Stimulated activated CD4-positive, alpha-beta T cell treated with anti-CD3 and anti-CD28 coated beads, Interleukin-12 subunit alpha, Interleukin-12 subunit beta, amount 100 ng/mL, for 24 hours (primary cell): ENCODE data around the gene TRIM61.
"Not testable (repeated sequence)": the region's sequence is repeated elsewhere in the genome, so short reads cannot be mapped to it uniquely, and the experiment has no call there.

Source experiments
- DNase-seq, 2 experiments: peaks; one replicate each; pipeline ENCODE4 v3.0.0-alpha.2; 2020; ENCODE audit warnings: low read depth in 2 of 2

The TRIM61 gene

DNA sequence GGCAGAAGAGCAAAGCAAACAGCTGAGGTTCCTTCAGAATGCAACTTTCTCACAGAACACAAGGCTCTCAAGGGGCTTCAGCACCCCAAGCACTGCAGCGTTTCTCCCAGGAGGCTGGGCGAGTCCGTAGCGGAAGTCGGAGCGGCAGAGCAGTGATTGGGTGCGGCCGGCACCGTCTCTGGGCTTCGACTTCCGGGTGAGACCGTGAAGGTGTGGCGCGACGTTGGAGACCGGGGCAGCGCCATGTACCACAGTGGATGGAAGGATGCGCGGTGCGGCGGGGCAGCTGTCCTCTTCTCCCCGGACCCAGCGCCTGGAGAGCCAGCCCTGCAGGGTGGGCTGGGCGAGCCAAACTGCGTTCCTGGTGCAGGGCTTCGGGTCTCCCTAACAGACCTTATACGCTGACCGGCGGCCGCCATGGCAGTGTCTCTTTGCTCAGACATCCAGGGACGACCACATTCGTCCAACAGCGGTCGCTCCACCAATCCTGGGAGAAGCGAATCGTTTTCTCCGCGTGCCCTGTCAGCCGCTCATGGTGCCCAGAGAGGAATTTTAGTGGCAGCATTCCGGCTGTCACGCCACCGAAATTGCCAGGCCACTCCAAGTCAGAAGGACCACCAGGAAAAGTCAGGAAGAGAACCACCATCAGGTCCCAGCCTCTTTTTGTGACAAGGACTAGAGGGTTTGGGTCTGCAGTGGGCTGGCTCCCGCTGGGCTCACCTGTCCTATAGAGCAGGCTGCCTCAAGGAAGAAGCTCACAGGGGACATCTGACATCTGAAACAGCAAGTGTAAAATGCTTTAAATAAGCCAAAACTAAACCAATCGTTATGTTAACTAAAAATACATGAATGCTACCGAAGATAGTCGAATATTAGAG, 20.5 kb downstream of the TRIM61 start:
- DNase-seq, result peak; percentile 52 to 71

- DNase-seq, result no peak
Observed at GRCh38 chr4:164955107-164955805, 22.2 kb downstream of the TRIM61 start.

DNA sequence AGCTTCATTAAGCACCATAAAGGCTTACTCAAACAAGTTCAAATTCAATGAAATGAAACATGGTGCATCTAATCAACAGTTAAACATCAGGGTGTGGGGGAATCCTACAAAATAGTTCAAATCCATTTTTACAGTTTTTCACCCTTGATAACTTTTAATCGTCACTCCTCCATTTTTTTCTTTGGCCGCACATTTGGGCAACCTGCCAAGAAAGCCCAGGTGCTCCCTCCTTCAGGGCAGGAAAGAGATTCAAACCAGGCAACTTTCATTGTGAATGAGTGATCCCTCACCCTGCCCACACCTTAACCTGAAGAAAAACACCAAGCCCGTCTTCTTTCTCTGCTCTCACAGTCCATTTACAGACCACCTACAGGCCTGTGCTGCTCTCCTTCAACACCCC, 24.9 kb downstream of the TRIM61 start:
- DNase-seq, result no peak

GRCh38 chr4:164949448-164950143, 27.9 kb downstream of the TRIM61 start:
- DNase-seq, result no peak

DNA sequence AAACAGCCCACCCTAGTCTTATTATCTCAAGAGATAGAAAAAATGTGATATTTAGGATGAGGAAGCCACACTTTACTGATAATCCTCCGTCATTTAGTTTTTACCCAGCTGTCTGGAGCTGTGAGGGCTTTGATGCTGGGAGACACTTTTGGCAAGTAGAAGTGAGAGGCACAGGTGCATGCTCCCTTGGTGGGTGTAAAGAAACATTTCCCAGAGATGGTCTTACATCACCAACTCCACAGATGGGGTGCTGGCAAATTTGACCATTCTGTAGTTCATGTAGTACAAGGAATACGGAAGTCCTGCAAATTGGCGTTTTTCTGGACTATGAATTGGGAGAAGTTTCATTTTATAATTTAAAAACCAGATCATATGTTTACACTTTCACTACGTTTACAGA, 28.5 kb downstream of the TRIM61 start:
- DNase-seq, result no peak

DNA sequence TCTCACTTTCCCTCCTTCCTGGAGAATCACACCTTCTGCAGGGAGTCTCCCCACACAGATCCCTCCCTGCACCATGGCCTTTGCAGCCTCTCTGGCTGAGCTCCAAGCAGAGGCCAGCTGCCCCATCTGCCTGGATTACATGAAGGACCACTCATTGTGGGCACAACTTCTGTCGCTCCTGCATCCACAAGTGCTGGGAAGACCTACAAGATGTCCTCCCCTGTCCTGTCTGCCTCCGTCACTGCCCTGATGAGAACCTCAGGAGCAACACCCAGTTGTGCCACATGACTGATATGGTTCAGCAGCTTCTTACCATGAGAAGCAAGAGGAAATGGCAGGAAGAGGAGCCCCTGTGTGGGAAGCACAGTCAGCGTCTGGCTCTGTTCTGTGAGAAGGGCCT, 29.5 kb downstream of the TRIM61 start:
- DNase-seq, result not testable (repeated sequence)

DNA sequence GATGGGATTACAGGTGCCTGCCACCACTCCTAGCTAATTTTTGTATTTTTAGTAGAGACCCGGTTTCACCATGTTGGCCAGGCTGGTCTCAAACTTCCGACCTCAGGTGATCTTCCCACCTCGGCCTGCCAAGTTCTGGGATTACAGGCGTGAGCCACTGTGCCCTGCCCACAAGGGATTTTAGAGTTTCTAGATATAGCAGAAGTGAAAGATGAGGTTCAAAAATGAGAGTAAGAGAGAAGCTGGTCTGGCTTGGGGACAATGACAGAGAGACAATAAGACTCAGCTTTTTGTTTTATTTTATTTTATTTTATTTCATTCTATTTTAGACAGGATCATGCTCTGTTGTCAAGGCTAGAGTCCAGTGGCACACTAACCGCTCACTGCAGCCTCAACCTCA, 30.6 kb downstream of the TRIM61 start:
- no peak for DNase-seq

GRCh38 chr4:164945146-164945545, 32.3 kb downstream of the TRIM61 start:
- no peak for DNase-seq

- DNase-seq, result no peak
Observed at GRCh38 chr4:164943192-164943591, 34.3 kb downstream of the TRIM61 start.

GRCh38 chr4:164937576-164938270, 39.7 kb downstream of the TRIM61 start:
- no peak for DNase-seq

DNA sequence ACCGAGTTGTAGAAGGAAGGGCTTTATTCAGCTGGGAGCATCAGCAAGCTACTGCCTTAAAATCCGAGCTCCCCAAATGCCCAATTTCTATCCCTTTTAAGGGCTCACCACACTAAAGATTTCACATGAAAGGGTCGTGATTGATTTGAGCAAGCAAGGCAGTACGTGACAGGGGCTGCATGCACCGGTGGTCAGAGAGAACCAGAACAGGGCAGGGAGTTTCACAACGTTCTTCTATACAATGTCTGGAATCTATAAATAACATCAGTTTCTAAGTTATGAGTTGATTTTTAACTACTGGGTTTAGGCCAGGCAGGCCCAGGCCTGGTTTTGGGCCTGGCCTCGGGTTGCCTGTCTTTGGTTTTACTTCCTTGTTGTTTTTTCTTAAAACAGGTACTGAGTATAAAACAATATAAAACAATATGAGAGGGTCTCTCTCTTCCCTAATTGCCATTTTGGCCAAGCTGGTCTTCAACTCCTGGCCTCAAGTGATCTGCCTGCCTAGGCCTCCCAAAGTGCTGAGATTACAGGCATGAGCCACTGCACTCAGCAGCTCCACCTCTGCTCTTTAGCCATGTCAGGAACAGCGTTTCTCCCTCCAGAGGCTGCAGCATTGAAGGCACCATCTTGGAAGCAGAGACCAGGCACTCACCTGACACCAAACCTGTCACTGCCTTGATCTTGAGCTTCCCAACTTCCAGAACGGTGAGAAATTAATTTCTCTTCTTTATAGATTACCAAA, 41.4 kb downstream of the TRIM61 start:
- not testable (repeated sequence) for DNase-seq

DNA sequence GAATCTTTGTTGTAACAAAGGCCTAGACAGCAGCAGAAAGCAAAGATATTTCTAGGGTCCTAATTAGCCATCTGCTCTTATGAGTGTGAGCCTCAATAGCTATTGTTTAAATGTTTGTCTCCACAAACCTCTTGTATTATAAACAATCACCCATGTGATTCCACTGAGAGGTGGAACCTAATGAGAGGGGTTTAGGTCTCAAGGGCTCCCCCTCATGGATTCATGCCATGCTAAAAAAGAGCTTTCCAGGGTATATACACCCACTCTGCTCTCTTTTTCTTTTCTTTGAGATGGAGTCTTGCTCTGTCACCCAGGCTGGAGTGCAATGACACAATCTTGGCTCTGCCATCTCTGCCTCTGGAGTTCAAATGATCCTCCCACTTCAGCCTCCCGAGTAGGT, 42.1 kb downstream of the TRIM61 start:
- no peak for DNase-seq

DNA sequence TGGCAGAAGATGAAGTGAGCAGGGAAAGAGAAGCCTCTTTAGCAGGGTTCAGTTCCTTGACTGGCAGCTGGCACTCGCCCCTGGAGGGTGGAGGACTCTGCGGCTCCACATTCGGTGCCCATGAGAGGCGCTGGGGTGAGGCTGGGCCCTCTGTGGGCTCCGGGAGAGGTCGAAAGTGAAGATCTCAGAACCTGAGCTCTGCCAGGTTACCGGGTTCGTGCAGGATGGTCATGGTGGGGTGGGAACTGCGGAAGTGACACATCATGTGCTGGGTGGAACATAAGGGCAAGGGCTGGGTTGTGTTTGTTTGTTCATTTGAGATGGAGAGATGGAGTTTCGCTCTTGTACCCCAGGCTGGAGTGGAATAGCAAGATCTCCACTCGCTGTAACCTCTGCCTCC, 44.2 kb downstream of the TRIM61 start:
- DNase-seq, result no peak

DNA sequence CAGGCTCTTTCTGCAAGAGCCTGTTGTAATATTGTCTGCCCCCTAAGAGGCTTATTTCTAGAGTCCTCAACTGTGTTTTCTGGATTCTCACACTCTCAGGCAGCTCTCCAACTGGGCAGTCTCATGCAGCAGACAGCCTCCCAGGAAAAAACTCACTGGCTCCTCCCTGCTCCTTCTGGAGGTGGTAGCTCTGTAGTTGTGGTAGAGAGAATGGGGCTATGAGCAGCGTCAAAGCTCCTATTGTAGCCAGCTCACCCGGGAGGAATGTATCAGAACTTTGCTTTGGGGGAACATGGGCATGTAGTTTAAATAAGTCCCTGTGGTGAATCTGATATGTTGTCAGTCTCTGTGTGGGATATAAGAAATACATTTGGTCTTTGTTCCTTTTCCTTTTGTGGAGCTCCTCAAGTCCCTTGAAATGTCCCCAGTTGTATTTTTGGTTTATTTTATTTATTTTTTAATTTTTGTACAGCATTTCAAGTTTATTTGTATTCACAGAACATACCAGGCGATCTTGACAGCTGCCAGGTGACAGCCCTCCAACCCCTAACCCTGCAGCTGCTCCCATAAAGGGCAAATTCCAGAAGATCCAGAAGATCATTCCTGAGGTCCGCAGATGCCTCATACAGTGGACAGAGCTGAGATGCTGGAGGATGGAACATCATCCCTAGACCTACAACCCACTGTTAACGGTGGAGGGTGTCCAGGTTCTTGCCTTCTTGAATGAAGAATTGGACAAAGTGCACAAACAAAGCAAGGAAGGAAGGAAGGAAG, 45.7 kb downstream of the TRIM61 start:
- DNase-seq, result no peak

DNA sequence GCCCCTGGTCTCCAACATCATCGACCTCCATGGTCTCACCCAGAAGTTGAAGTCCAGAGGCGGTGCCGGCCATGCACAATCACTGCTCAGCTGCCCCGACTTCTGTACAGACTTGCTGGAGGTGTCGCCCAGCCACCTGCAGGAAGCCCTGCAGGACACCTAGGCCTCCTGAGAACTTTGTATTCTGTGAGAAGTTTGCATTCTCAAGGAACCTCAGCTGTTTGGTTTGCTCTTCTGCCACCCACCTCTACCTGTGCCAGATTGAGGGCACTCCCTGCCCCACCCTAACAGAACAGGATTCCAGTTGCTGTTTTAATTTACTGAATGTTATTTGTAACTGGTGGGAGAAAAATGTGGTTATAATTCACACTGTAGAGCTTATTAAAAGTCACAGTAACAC, 46.8 kb downstream of the TRIM61 start:
- no peak for DNase-seq

GRCh38 chr4:164927101-164927500, 50.4 kb downstream of the TRIM61 start:
- DNase-seq, result not testable (repeated sequence)

DNA sequence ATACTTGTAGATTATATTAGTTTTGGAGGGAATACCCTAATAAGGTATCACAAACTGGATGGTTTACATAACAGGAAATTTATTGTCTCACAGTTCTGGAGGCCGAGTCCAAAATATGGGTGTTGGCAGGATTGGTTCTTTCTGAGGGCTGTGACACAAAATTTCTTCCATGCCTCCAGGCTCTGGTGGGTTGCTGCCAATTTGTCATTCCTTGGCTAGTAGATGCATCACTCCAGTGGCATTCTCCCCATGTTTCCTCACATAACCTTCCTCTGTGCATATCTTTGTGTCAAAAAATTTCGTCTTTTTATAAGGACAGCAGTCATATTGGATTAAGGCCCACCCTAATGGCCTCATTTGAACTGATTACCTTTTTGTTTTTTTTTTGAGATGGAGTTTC, 51.2 kb downstream of the TRIM61 start:
- no peak for DNase-seq

GRCh38 chr4:164924670-164925238, 52.7 kb downstream of the TRIM61 start:
- no peak for DNase-seq

DNA sequence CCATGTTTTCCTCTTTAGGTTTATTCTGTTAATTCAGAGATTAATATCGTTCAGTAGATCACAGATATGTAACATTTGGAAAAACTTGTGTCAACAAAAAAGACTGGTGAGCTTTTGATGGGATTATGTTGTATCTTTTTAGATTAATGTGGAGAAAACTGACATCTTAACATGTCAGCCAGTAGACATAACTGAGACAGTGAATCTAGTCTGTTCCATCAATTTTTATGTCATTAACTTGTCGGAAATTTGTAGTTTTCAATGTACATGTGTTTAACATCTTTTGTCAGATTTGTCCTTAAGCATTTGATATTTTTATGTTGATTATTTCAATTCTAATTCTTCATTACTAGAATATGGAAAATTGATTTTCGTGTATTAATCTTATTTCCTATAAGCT, 58.5 kb downstream of the TRIM61 start:
- no peak for DNase-seq
